H1 (cell line): ENCODE data around the gene AQP12A. TPM values are rescaled to one million over a fixed set of nuclear protein-coding genes. Genes with fewer than 3 reads are reported as not detected.
A peak's percentile ranks its signal among the peaks of the same experiment; 100 is the strongest.

Experiments
- CTCF ChIA-PET: fragments of 300-600 bp; sonication (Branson Sonifier 250); formaldehyde crosslinking; loops from one replicate; lab custom pipeline; 2021; ENCODE audit not compliant: partially characterized antibody; lab: Charles Lee
- POLR2A ChIA-PET: fragments of 300-600 bp; sonication (Branson Sonifier 250); formaldehyde crosslinking; loops from one replicate; lab custom pipeline; 2021; ENCODE audit warnings: inconsistent platforms; ENCODE audit not compliant: partially characterized antibody; lab: Charles Lee
- DNase-seq, 2 experiments: peaks; one replicate each; pipeline versions ENCODE4 v3.0.0 to v3.0.0-alpha.2; 2010 to 2022; ENCODE audit warnings: low spot score in 2 of 2, low read depth in 1 of 2, mixed read lengths in 1 of 2
- FAIRE-seq: peaks from 2 replicates; lab custom pipeline; 2011; peaks lifted over from hg19 to GRCh38; lab: Jason Lieb, UNC
- H2AFZ ChIP-seq: 2 replicates; pipeline ENCODE4 v1.8.1; 2012; ENCODE audit warnings: low read length, inconsistent platforms
- H2AK5ac ChIP-seq: 2 replicates; pipeline ENCODE4 v1.6.1; 2013; ENCODE audit warnings: low read depth, low read length
- H2BK120ac ChIP-seq: replicated peaks from 2 replicates; pipeline ENCODE3; 2013; ENCODE audit warnings: low read depth, low read length, inconsistent platforms
- H2BK12ac ChIP-seq: 2 replicates; pipeline ENCODE4 v1.6.1; 2013; ENCODE audit warnings: low read depth, low read length
- H2BK15ac ChIP-seq: 2 replicates; pipeline ENCODE4 v1.6.1; 2013; ENCODE audit warnings: low read length
- H2BK20ac ChIP-seq: 2 replicates; pipeline ENCODE4 v1.6.1; 2013; ENCODE audit warnings: low read length
- H2BK5ac ChIP-seq: 2 replicates; pipeline ENCODE4 v1.6.1; 2013; ENCODE audit warnings: low read depth, low read length
- H3K14ac ChIP-seq: 2 replicates; pipeline ENCODE4 v1.6.1; 2013; ENCODE audit warnings: inconsistent platforms; ENCODE audit not compliant: insufficient read length
- H3K18ac ChIP-seq: 2 replicates; pipeline ENCODE4 v1.6.1; 2013; ENCODE audit warnings: low read length; ENCODE audit errors: extremely low read depth
- H3K23ac ChIP-seq: 2 replicates; pipeline ENCODE4 v1.6.1; 2013; ENCODE audit warnings: inconsistent platforms; ENCODE audit not compliant: insufficient read length
- H3K23me2 ChIP-seq: 2 replicates; pipeline ENCODE4 v1.6.1; 2013; ENCODE audit warnings: low read depth, low read length
- H3K27ac ChIP-seq: 2 replicates; pipeline ENCODE4 v1.6.1; 2011; ENCODE audit warnings: low read depth, low read length, inconsistent platforms
- H3K27me3 ChIP-seq, 4 experiments: replicated peaks in 1 of 4; 1 replicate in 1 of 4; 2 replicates in 3 of 4; pipeline versions ENCODE4 v1.6.1 to v1.8.1; 2011 to 2013; ENCODE audit warnings: low read length in 3 of 4, mild to moderate bottlenecking in 3 of 4, inconsistent platforms in 2 of 4, mixed read lengths in 2 of 4, moderate library complexity in 1 of 4; ENCODE audit not compliant: control insufficient read depth in 3 of 4, insufficient read depth in 3 of 4; ENCODE audit errors: extremely low read depth in 1 of 4
- H3K36me3 ChIP-seq, 4 experiments: 2 replicates each; pipeline versions ENCODE4 v1.6.1 to v1.8.1; 2011 to 2013; ENCODE audit warnings: mild to moderate bottlenecking in 4 of 4, low read length in 3 of 4, moderate library complexity in 2 of 4, control low read depth in 1 of 4, inconsistent platforms in 1 of 4; ENCODE audit not compliant: insufficient read depth in 4 of 4, control insufficient read depth in 2 of 4
- H3K4ac ChIP-seq: replicated peaks from 2 replicates; pipeline ENCODE3; 2013; ENCODE audit warnings: low read length, low read depth, mixed read lengths, inconsistent platforms; ENCODE audit not compliant: insufficient read length
- H3K4me1 ChIP-seq, 4 experiments: replicated peaks in 1 of 4; 1 replicate in 1 of 4; 2 replicates in 3 of 4; pipeline versions ENCODE4 v1.6.1 to v1.8.1; 2011 to 2013; ENCODE audit warnings: low read length in 3 of 4, inconsistent platforms in 2 of 4, mixed read lengths in 1 of 4; ENCODE audit not compliant: insufficient read depth in 4 of 4, control insufficient read depth in 3 of 4
- H3K4me2 ChIP-seq, 2 experiments: 2 replicates each; pipeline versions ENCODE4 v1.6.1 to v1.8.1; 2011 to 2013; ENCODE audit warnings: low read depth in 2 of 2, low read length in 2 of 2, control low read depth in 1 of 2, inconsistent platforms in 1 of 2, mild to moderate bottlenecking in 1 of 2; ENCODE audit not compliant: insufficient read depth in 1 of 2
- H3K4me3 ChIP-seq, 4 experiments: fragments of 200-600, 300-600 bp in 1 of 4; sonication (generic), shearing (Covaris generic), sonication (Bioruptor Twin) in 1 of 4; 2 replicates each; pipeline versions ENCODE4 v1.5.1 to v1.8.1; 2011 to 2016; ENCODE audit warnings: low read length in 4 of 4, low read depth in 3 of 4, control low read depth in 2 of 4, inconsistent platforms in 2 of 4, mild to moderate bottlenecking in 2 of 4, mixed read lengths in 1 of 4, moderate library complexity in 1 of 4; ENCODE audit not compliant: insufficient read depth in 2 of 4; ENCODE audit errors: extremely low read depth in 1 of 4
- H3K56ac ChIP-seq: replicated peaks from 2 replicates; pipeline ENCODE3; 2013; ENCODE audit warnings: low read depth, mild to moderate bottlenecking, mixed read lengths, low read length, inconsistent platforms; ENCODE audit not compliant: insufficient read length
- H3K79me1 ChIP-seq: 2 replicates; pipeline ENCODE4 v1.6.1; 2013; ENCODE audit warnings: low read depth, low read length, control low read depth
- H3K79me2 ChIP-seq, 2 experiments: 2 replicates each; pipeline versions ENCODE4 v1.6.1 to v1.8.1; 2012 to 2013; ENCODE audit warnings: low read length in 2 of 2, mild to moderate bottlenecking in 2 of 2, inconsistent platforms in 1 of 2; ENCODE audit not compliant: insufficient read depth in 2 of 2, control insufficient read depth in 1 of 2
- H3K9ac ChIP-seq, 4 experiments: replicated peaks in 1 of 4; 1 replicate in 1 of 4; 2 replicates in 3 of 4; pipeline versions ENCODE4 v1.6.1 to v1.8.1; 2011 to 2013; ENCODE audit warnings: low read depth in 3 of 4, low read length in 3 of 4, control low read depth in 2 of 4, mild to moderate bottlenecking in 2 of 4, moderate library complexity in 2 of 4, inconsistent platforms in 1 of 4; ENCODE audit errors: extremely low read depth in 1 of 4
- H3K9me3 ChIP-seq, 2 experiments: 2 replicates each; pipeline versions ENCODE4 v1.6.1 to v1.8.1; 2012 to 2013; ENCODE audit warnings: mild to moderate bottlenecking in 2 of 2, moderate library complexity in 2 of 2, control low read depth in 1 of 2, inconsistent platforms in 1 of 2, low read depth in 1 of 2, low read length in 1 of 2, mixed read lengths in 1 of 2; ENCODE audit not compliant: insufficient read depth in 2 of 2
- H4K20me1 ChIP-seq, 2 experiments: replicated peaks in 1 of 2; 2 replicates each; pipeline versions ENCODE3 to v1.8.1; 2011 to 2013; ENCODE audit warnings: inconsistent platforms in 2 of 2, low read length in 2 of 2, mild to moderate bottlenecking in 1 of 2; ENCODE audit not compliant: insufficient read depth in 2 of 2, control insufficient read depth in 1 of 2
- H4K5ac ChIP-seq: 2 replicates; pipeline ENCODE4 v1.6.1; 2013; ENCODE audit warnings: low read length, low read depth, mixed read lengths, inconsistent platforms; ENCODE audit not compliant: insufficient read length
- H4K8ac ChIP-seq: 2 replicates; pipeline ENCODE4 v1.8.0; 2013; ENCODE audit warnings: mild to moderate bottlenecking, moderate library complexity, low read length, inconsistent platforms; ENCODE audit not compliant: insufficient read depth; ENCODE audit errors: extremely low read depth
- H4K91ac ChIP-seq: replicated peaks from 2 replicates; pipeline ENCODE3; 2013; ENCODE audit warnings: low read length, mixed read lengths, inconsistent platforms; ENCODE audit not compliant: insufficient read length
- CBX5 ChIP-seq: fragments of 300-800, 300-1000 bp; sonication (generic); IDR thresholded peaks from 2 replicates; pipeline ENCODE4 v1.7.1; 2016; ENCODE audit warnings: antibody characterized with exemption, low read length, low read depth
- CHD2 ChIP-seq: IDR thresholded peaks from 2 replicates; pipeline ENCODE4 v1.6.1; 2012; ENCODE audit warnings: low read length, improper control_type of control experiment
- CREB1 ChIP-seq: IDR thresholded peaks from 2 replicates; pipeline ENCODE4 v1.6.1; 2012; ENCODE audit warnings: inconsistent platforms
- HDAC2 ChIP-seq, 2 experiments: fragments of 300-600 bp in 1 of 2; sonication (generic) in 1 of 2; IDR thresholded peaks; 2 replicates each; pipeline ENCODE4 v1.6.1; 2011 to 2012; ENCODE audit warnings: low read depth in 2 of 2, low read length in 2 of 2, mild to moderate bottlenecking in 2 of 2, moderate library complexity in 2 of 2, borderline replicate concordance in 1 of 2, inconsistent platforms in 1 of 2
- NANOG ChIP-seq: IDR thresholded peaks from 2 replicates; pipeline ENCODE4 v1.6.1; 2011; ENCODE audit warnings: low read length, low read depth, mild to moderate bottlenecking, inconsistent platforms; ENCODE audit not compliant: insufficient read depth, poor library complexity, severe bottlenecking
- TAF7 ChIP-seq: optimal IDR thresholded peaks from 2 replicates; pipeline ENCODE3; 2011; ENCODE audit warnings: low read depth, mild to moderate bottlenecking, inconsistent platforms, low read length, moderate library complexity, borderline replicate concordance
- WGBS, 2 experiments: shearing (Covaris generic) in 1 of 2; methylation state at CpG; one replicate each; pipeline versions ENCODE4 v1.1.6 to v1.1.7; 2013 to 2015; ENCODE audit warnings: low lambda C conversion rate in 2 of 2, mixed read lengths in 2 of 2, inconsistent platforms in 1 of 2, low coverage in 1 of 2, missing lambda C conversion rate in 1 of 2; ENCODE audit not compliant: insufficient replicate concordance in 2 of 2, insufficient coverage in 1 of 2, insufficient read length in 1 of 2; ENCODE audit errors: extremely low coverage in 1 of 2, missing lambda C conversion rate in 1 of 2; 5-methylcytosine and 5-hydroxymethylcytosine counted together
- polyA plus RNA-seq, 7 experiments: library from polyadenylated mRNA; depleted of rRNA in 3 of 7; stranded (reverse) in 5 of 7; unstranded in 2 of 7; fragments of >200 nt in 5 of 7; fragments of 200-250 nt in 2 of 7; gene quantifications; 1 replicate in 5 of 7; 2 replicates in 1 of 7; 4 replicates in 1 of 7; pipeline versions ENCODE4 v1.2.1 to v1.2.3, GENCODE V29; 2011 to 2013; ENCODE audit warnings: missing spikeins in 2 of 7, mixed read lengths in 2 of 7
- total RNA-seq: library from RNA; stranded (reverse); fragmentation: NEBNext Ultra II Directional; extraction: Animal tissue kit (Norgen Biotek cat#: 25700); gene quantifications from 2 replicates; pipeline ENCODE4 v1.2.1, GENCODE V29; 2021
- TF ChIP-seq, protein P1 (sequence below), 3 experiments: IDR thresholded peaks; 1 replicate in 2 of 3; 2 replicates in 1 of 3; pipeline versions ENCODE4 v1.5.1 to v1.6.1; 2011; ENCODE audit warnings: low read length in 3 of 3, mild to moderate bottlenecking in 3 of 3, inconsistent platforms in 2 of 3, low read depth in 1 of 3, moderate library complexity in 1 of 3; ENCODE audit not compliant: insufficient read depth in 1 of 3; ENCODE audit errors: control extremely low read depth in 1 of 3
- TF ChIP-seq, protein P2 (sequence below): IDR thresholded peaks from 2 replicates; pipeline ENCODE4 v1.6.1; 2012; ENCODE audit warnings: inconsistent platforms

Gene AQP12A
- total and polyA plus RNA-seq, 2 of the 8 experiments (the other 6 are each of a cell fraction or from before 2014, with no cell fraction given), result not detected

DNA sequence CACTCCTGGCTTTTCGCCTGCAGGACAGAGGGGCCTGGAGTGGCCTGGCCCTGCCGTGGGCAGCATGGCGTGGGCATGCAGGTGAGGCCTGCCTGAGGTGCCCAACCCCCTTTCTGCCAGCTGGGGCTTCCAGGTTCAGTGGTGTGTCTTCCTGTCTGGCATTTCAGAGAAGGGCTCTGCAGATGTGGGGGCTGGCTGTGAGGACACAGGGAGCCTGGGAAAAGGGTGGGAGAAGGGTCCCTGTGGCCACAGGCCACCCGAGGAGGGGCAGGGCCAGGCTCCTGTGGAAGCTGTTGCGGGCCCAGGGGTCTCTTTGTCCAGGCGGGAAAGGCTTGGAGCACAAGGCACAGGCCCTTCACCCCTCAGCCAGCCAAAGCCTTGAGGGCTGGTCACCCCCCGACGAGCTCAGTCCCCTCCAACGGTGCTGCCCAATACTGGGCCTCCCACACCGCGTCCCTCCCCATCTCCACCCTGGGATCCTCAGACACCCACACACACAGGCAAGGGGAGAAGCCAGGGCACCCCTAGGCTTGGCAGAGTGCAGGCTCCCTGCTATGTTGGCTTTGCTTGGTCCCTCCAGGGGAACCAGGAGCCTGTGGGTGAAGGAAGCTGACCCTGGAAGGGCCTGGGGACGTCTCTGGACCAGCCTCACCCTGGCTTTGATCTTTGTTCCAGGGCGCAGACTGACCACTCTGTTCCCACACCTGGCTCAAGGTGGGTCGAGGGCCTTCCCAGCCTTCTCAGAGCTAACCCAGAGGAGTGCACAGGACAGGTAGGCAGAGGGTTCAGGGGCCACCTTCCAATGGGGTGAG is 3.7 kb upstream of the AQP12A start:
- no peak for FAIRE-seq
- Histone ChIP-seq H3K36me3 (no peaks in the 10 kb centered on the region), H3K56ac (no peak overlapping the region), H4K91ac (no peak overlapping the region), H4K5ac (no peak overlapping the region), H2BK120ac (no peak overlapping the region), H3K9me3 (no peaks in the 10 kb centered on the region), H3K23me2 (no peaks in the 10 kb centered on the region), H3K27ac (no peak overlapping the region), H3K79me1 (no peaks in the 10 kb centered on the region), H2AFZ (no peak overlapping the region), H3K9ac (no peak overlapping the region), H2BK15ac (no peak overlapping the region), H3K18ac (no peak overlapping the region), H3K4me2 (no peak overlapping the region), H3K14ac (no peak overlapping the region), H2AK5ac (no peak overlapping the region), H3K4me3 (no peak overlapping the region), H4K8ac (peak overlapping the region; percentile 93; the same call in 1 of the 2 replicates), H4K20me1 (no peaks in the 10 kb centered on the region), H3K4me1 (peaks cover 0 to 3% (median 0%) of the 10 kb centered on the region in 4 experiments; a peak in 2 of 7 replicates), H3K27me3 (no peaks in the 10 kb centered on the region; a peak in 1 of 7 replicates), H3K23ac (no peak overlapping the region), H2BK12ac (no peak overlapping the region), H3K79me2 (no peaks in the 10 kb centered on the region), H2BK5ac (no peak overlapping the region), H2BK20ac (no peak overlapping the region), H3K4ac (no peak overlapping the region)
- ChIA-PET CTCF (interaction anchor here (0.6 to 1.6 kb wide), 4 partner anchors 13 to 123 kb away, joined by 3 read pairs; no protein-coding TSS in a partner anchor), POLR2A (no interaction called here)
- peak in 1 of 2 experiments; percentile 38 for DNase-seq
- WGBS, 2 experiments, result 74% methylated on average over 13 of the region's 14 CpGs; no CpG with 5 or more reads in 1 of the 2 experiments
- TF ChIP-seq, protein P1, sequence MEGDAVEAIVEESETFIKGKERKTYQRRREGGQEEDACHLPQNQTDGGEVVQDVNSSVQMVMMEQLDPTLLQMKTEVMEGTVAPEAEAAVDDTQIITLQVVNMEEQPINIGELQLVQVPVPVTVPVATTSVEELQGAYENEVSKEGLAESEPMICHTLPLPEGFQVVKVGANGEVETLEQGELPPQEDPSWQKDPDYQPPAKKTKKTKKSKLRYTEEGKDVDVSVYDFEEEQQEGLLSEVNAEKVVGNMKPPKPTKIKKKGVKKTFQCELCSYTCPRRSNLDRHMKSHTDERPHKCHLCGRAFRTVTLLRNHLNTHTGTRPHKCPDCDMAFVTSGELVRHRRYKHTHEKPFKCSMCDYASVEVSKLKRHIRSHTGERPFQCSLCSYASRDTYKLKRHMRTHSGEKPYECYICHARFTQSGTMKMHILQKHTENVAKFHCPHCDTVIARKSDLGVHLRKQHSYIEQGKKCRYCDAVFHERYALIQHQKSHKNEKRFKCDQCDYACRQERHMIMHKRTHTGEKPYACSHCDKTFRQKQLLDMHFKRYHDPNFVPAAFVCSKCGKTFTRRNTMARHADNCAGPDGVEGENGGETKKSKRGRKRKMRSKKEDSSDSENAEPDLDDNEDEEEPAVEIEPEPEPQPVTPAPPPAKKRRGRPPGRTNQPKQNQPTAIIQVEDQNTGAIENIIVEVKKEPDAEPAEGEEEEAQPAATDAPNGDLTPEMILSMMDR (IDR thresholded peaks at IDR 0.05; ENCODE audit: control extremely low read depth in 1 of 3, insufficient read depth in 1 of 3, low read depth in 1 of 3, low read length in 3 of 3), result no peak
- TF ChIP-seq NANOG, result no peak
- no peak for TF ChIP-seq CREB1
- TF ChIP-seq TAF7, result no peak
- TF ChIP-seq, protein P2, sequence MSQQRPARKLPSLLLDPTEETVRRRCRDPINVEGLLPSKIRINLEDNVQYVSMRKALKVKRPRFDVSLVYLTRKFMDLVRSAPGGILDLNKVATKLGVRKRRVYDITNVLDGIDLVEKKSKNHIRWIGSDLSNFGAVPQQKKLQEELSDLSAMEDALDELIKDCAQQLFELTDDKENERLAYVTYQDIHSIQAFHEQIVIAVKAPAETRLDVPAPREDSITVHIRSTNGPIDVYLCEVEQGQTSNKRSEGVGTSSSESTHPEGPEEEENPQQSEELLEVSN, result no peak
- TF ChIP-seq CBX5, result no peak
- TF ChIP-seq HDAC2 (IDR thresholded peaks at IDR 0.05; ENCODE audit: borderline replicate concordance in 1 of 2, low read depth in 2 of 2, low read length in 2 of 2), result no peak
- TF ChIP-seq CHD2, result no peak
